WTC11 (cell line): Measurements from ENCODE around the gene TTC24.

Experiments
- CTCF ChIP-seq: fragments of 200-600 bp; IDR thresholded peaks from 2 replicates; pipeline ENCODE4 v1.8.0; 2022; ENCODE audit warnings: antibody characterized with exemption
- E2F5 ChIP-seq: sonication (generic); formaldehyde crosslinking; IDR thresholded peaks from 2 replicates; pipeline ENCODE4 v1.8.1; 2022; ENCODE audit warnings: mild to moderate bottlenecking, moderate library complexity, missing genetic modification reagents
- ELF4 ChIP-seq: sonication (generic); formaldehyde crosslinking; IDR thresholded peaks from 2 replicates; pipeline ENCODE4 v1.8.1; 2022; ENCODE audit warnings: low read depth, mild to moderate bottlenecking, moderate library complexity, missing genetic modification reagents
- FOXJ3 ChIP-seq: sonication (generic); formaldehyde crosslinking; IDR thresholded peaks from 2 replicates; pipeline ENCODE4 v1.9.0; 2021; ENCODE audit warnings: missing genetic modification reagents, mild to moderate bottlenecking, borderline replicate concordance
- MXD4 ChIP-seq: fragments of 250-450 bp; sonication (Bioruptor Pico); IDR thresholded peaks from 2 replicates; pipeline ENCODE4 v1.8.0; 2021; ENCODE audit warnings: mild to moderate bottlenecking, moderate library complexity, borderline replicate concordance
- NR3C1 ChIP-seq: sonication (generic); formaldehyde crosslinking; conservative IDR thresholded peaks from 2 replicates; pipeline ENCODE4 v1.8.1; 2023; ENCODE audit warnings: low read depth, mild to moderate bottlenecking, missing genetic modification reagents
- SMAD4 ChIP-seq: sonication (generic); formaldehyde crosslinking; IDR thresholded peaks from 2 replicates; pipeline ENCODE4 v1.8.0; 2022; ENCODE audit warnings: mild to moderate bottlenecking, missing genetic modification reagents
- SP1 ChIP-seq: sonication (generic); formaldehyde crosslinking; conservative IDR thresholded peaks from 2 replicates; pipeline ENCODE4 v1.8.1; 2022; ENCODE audit warnings: missing genetic modification reagents
- TEAD4 ChIP-seq: sonication (generic); formaldehyde crosslinking; IDR thresholded peaks from 2 replicates; pipeline ENCODE4 v1.8.0; 2022; ENCODE audit warnings: mild to moderate bottlenecking, missing genetic modification reagents
- ZNF232 ChIP-seq: sonication (generic); formaldehyde crosslinking; IDR thresholded peaks from 2 replicates; pipeline ENCODE4 v1.8.0; 2022; ENCODE audit warnings: mild to moderate bottlenecking, missing genetic modification reagents
- TF ChIP-seq, protein P1 (sequence below): sonication (generic); formaldehyde crosslinking; IDR thresholded peaks from 2 replicates; pipeline ENCODE4 v1.8.1; 2022; ENCODE audit warnings: low read depth, missing genetic modification reagents, borderline replicate concordance
- TF ChIP-seq, protein P2 (sequence below): sonication (generic); formaldehyde crosslinking; conservative IDR thresholded peaks from 2 replicates; pipeline ENCODE4 v1.8.1; 2022; ENCODE audit warnings: mild to moderate bottlenecking, missing genetic modification reagents

DNA sequence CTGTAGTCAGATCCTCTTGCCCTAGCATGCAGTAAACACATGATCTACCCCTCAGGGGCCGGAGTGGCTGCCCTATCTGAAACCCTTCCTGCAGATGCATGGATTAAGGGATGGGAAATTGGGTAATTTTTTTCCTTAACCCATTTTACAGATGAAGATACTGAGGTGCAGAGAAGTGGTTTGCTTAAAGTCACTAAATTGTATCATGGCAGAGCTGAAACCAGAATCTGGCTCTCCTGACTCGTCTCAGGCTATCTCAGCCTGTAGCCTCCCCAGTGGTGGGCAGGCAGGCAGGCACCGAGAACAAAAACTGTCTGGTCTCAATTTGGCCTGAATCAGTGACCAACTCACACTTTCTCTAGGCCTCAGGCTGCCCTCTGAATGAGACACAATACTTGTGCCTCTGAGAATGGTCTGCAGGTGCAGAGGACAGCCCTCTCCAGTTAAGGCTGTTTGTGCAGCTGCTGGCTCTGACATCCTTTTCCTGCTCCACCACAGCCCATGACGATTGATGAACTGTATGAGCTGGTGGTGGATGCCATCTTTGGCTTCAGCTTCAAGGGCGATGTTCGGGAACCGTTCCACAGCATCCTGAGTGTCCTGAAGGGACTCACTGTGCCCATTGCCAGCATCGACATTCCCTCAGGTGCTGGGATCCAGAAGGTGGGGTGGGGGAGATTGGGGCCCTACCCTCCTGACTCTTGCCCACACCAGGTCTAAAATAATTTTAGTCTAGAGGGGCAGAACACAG, 13.6 kb downstream of the TTC24 start:
- TF ChIP-seq SP1 (CRISPR knock-in tag) (no peak), CTCF (no peak), MXD4 (CRISPR knock-in tag) (no peak), SMAD4 (CRISPR knock-in tag) (no peak), NR3C1 (CRISPR knock-in tag) (no peak), E2F5 (no peak), FOXJ3 (CRISPR knock-in tag) (no peak), ZNF232 (CRISPR knock-in tag) (no peak), ELF4 (CRISPR knock-in tag) (no peak), TEAD4 (CRISPR knock-in tag) (no peak)
- TF ChIP-seq, protein P1, sequence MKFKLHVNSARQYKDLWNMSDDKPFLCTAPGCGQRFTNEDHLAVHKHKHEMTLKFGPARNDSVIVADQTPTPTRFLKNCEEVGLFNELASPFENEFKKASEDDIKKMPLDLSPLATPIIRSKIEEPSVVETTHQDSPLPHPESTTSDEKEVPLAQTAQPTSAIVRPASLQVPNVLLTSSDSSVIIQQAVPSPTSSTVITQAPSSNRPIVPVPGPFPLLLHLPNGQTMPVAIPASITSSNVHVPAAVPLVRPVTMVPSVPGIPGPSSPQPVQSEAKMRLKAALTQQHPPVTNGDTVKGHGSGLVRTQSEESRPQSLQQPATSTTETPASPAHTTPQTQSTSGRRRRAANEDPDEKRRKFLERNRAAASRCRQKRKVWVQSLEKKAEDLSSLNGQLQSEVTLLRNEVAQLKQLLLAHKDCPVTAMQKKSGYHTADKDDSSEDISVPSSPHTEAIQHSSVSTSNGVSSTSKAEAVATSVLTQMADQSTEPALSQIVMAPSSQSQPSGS (CRISPR knock-in tag): no peak
- TF ChIP-seq, protein P2, sequence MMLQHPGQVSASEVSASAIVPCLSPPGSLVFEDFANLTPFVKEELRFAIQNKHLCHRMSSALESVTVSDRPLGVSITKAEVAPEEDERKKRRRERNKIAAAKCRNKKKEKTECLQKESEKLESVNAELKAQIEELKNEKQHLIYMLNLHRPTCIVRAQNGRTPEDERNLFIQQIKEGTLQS (CRISPR knock-in tag): no peak
